Measurements from ENCODE around the gene MYL12B. TPM values are rescaled to one million over a fixed set of nuclear protein-coding genes. Genes with fewer than 3 reads are reported as not detected.

MYL12B gene
- total RNA-seq, 1 experiment from 2014 or later, result 229 TPM

Other genes starting within 250 kb of the MYL12B start
- gene LPIN2, start 249.0 kb upstream of the MYL12B start, total RNA-seq (2022), result 13.1 and 15.9 TPM in 2 replicates
- 0.21 and 0.88 TPM in 2 replicates for gene MYOM1, start 42.2 kb upstream of the MYL12B start, total RNA-seq (2022)
- gene MYL12A, start 14.3 kb upstream of the MYL12B start, total RNA-seq (2022), result 286 and 332 TPM in 2 replicates
- gene TGIF1, start 188.0 kb downstream of the MYL12B start, total RNA-seq (2022), result 161 and 172 TPM in 2 replicates

Measured in MCF 10A (cell line).